Measurements from ENCODE around the gene FCMR. TPM values are rescaled to one million over a fixed set of nuclear protein-coding genes. Genes with fewer than 3 reads are reported as not detected.

The FCMR gene
- polyA plus RNA-seq, 3 donors from 2014 or later, result 255 to 454 (median 370) TPM

DNA sequence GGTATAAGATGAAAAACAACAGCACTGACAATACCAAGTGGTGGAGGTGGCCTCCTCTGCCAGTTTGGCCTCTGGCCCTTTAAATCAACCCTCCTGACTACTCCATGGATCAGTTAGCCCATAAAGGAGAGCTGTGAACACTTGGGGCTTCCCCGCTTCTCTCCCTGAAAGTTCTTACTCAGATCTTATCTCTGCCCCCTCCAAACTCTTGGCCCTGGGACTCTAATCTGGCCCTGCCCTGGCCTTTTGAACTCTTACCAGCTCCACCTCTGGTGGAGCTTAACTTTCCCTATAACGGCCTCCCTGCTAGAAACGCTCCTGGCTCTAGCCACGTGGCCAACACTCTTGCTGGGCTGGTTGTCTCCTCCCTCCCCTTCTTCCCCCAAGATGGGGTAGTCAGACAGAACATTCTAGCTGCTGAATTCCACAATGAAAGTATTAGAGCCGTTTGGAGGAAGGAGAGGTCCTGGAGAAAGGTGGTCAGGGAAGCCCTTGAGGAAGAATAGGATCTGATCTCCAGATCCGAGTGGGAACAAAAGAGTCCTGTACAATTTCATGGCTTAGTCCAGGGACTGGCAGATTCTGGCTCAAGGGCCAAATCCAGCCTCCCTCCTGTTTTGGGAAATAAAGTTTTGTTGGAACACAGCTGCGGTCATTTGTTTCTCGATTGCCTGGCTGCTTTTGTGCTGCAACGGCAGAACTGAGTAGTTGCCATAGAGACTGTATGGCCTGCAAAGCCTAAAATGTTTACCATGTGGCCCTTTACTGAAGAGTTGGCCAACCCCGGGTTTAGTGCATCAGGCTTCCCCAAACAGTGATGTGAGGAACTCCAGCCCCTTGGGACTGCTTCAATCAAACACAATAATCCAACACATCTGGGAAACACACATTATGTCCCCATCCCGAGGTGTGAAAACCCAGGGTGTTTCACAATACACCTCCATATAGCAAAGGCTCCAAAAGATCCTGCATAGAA is 34.0 kb upstream of the FCMR start:
- Mint-ChIP-seq H3K9me3 (no peaks in the 10 kb centered on the region), H3K27me3 (ENCODE audit: low read depth in 3 of 3) (peaks cover 0 to 5% (median 2%) of the 10 kb centered on the region in 3 donors), H3K4me3 (no peak overlapping the region), H3K4me1 (no peaks in the 10 kb centered on the region), H3K27ac (no peak overlapping the region), H3K36me3 (no peaks in the 10 kb centered on the region)
- DNase-seq, result no peak

DNA sequence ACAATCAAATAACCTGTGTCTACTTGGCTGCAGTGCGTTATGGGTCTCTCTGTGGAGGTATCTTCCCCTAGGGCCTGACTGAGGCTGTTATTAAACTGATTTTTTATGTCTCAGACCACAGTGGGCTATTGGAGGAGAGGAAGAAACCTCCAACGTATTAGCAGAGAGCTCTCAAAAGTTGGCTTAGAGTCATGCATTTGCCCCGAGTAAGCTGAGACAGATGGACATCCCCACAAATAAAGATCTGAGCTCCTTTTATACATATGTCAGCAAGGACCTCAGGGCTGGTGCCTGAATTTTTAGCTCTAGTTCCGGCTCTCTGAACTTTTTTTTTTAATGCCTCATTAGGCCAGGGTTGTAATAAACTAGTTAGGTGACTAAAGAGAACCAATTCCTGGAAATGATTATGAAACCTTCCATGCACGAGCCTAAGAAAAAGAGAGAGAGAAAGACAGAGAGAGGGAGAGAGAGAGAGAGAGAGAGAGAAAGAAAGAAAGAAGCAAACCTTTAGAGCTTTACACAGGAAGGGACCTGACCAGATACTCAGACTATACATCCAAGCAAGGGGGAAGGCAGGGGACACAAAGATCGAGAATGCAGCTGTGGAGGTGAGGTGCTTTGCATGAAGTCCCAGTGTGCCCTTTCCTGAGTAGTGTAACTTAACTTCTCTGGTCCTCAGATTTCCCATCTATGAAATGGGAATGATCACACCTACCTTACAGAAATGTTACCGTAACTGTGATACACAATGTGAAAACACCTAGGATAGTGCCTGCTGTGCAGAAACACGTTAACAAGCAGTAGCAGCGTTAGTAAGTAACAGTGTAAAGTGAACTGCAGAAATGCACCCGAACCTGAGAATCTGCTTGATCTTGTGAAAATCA is 33.0 kb upstream of the FCMR start:
- H3K36me3 Mint-ChIP-seq, result no peaks in the 10 kb centered on the region
- H3K9me3 Mint-ChIP-seq, result no peaks in the 10 kb centered on the region
- no peak overlapping the region for H3K27ac Mint-ChIP-seq
- no peak for DNase-seq
- no peak overlapping the region for H3K4me3 Mint-ChIP-seq
- no peaks in the 10 kb centered on the region for H3K4me1 Mint-ChIP-seq
- peaks cover 0 to 6% (median 2%) of the 10 kb centered on the region in 3 donors for H3K27me3 Mint-ChIP-seq (ENCODE audit: low read depth in 3 of 3)

DNA sequence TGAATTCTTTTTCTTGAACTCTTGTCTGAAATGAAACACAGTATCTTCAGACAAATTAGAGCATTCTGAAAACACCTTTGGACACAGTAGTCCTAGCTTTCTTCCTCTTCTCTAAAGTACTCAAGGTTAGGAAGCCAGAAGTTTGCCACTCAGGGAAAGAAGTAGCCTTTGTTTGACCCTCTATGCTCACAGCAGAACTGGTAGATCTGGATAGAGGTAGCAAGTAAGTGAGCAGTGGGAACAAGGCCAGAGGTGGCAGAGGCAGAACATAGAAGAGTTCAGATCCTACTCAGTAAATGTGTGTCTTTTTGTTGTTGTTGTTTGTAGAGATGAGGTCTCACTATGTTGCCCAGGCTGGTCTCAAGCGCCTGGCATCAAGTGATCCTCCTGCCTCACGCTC is 31.9 kb upstream of the FCMR start:
- Mint-ChIP-seq H3K36me3 (no peaks in the 10 kb centered on the region), H3K4me1 (peaks cover 0 to 4% of the 10 kb centered on the region in 2 donors), H3K9me3 (no peaks in the 10 kb centered on the region), H3K4me3 (no peak overlapping the region), H3K27me3 (ENCODE audit: low read depth in 3 of 3) (peaks cover 0 to 8% (median 3%) of the 10 kb centered on the region in 3 donors), H3K27ac (no peak overlapping the region)
- no peak for DNase-seq

- no peaks in the 10 kb centered on the region for H3K36me3 Mint-ChIP-seq
- H3K4me3 Mint-ChIP-seq, result no peak overlapping the region
- H3K4me1 Mint-ChIP-seq, result peaks cover 0 to 7% of the 10 kb centered on the region in 2 donors
- no peaks in the 10 kb centered on the region for H3K9me3 Mint-ChIP-seq
- peaks cover 0 to 10% (median 3%) of the 10 kb centered on the region in 3 donors for H3K27me3 Mint-ChIP-seq (ENCODE audit: low read depth in 3 of 3)
- DNase-seq, result no peak
- H3K27ac Mint-ChIP-seq, result no peak overlapping the region
Observed at GRCh38 chr1:206953126-206953525, 31.4 kb upstream of the FCMR start.

DNA sequence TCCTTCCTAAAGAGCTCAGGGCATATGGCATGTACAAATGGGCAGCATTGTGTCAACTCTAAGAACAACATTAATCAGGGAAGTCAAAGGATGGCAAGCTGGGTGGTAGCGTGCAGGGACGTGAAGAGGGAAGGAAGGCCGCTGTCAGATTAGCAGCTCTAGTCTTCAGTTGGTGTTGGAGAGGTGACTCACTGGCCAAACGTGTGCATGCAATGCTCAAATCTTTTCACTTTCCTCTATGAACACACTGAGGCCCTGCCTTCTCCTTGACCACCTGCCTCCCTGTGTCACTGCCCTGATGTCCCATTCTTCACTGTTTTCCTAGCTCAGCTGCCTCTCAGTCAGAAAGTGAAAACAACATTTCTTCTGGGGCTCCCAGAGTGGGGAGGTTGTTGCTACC is 30.4 kb upstream of the FCMR start:
- Mint-ChIP-seq H3K27me3 (ENCODE audit: low read depth in 3 of 3) (peaks cover 0 to 10% (median 4%) of the 10 kb centered on the region in 3 donors), H3K36me3 (no peaks in the 10 kb centered on the region), H3K9me3 (no peaks in the 10 kb centered on the region), H3K27ac (no peak overlapping the region), H3K4me1 (peaks cover 6 to 16% of the 10 kb centered on the region in 2 donors), H3K4me3 (no peak overlapping the region)
- DNase-seq, result no peak

GRCh38 chr1:206951318-206952100 is 29.8 kb upstream of the FCMR start:
- no peak overlapping the region for H3K4me3 Mint-ChIP-seq
- no peaks in the 10 kb centered on the region for H3K9me3 Mint-ChIP-seq
- no peaks in the 10 kb centered on the region for H3K36me3 Mint-ChIP-seq
- no peak for DNase-seq
- H3K4me1 Mint-ChIP-seq, result peaks cover 11 to 23% of the 10 kb centered on the region in 2 donors
- H3K27me3 Mint-ChIP-seq (ENCODE audit: low read depth in 3 of 3), result peaks cover 0 to 10% (median 7%) of the 10 kb centered on the region in 3 donors
- no peak overlapping the region for H3K27ac Mint-ChIP-seq

GRCh38 chr1:206949641-206950040 is 27.9 kb upstream of the FCMR start:
- DNase-seq, result no peak
- H3K4me1 Mint-ChIP-seq, result peaks cover 21 to 41% of the 10 kb centered on the region in 2 donors
- H3K9me3 Mint-ChIP-seq, result no peaks in the 10 kb centered on the region
- no peak overlapping the region for H3K4me3 Mint-ChIP-seq
- peaks cover 2 to 12% (median 5%) of the 10 kb centered on the region in 3 donors for H3K27me3 Mint-ChIP-seq (ENCODE audit: low read depth in 3 of 3)
- no peaks in the 10 kb centered on the region for H3K36me3 Mint-ChIP-seq
- no peak overlapping the region for H3K27ac Mint-ChIP-seq

- peaks cover 4 to 15% (median 5%) of the 10 kb centered on the region in 3 donors for H3K27me3 Mint-ChIP-seq (ENCODE audit: low read depth in 3 of 3)
- no peak overlapping the region for H3K4me3 Mint-ChIP-seq
- no peak overlapping the region for H3K27ac Mint-ChIP-seq
- peaks cover 24 to 46% of the 10 kb centered on the region in 2 donors for H3K4me1 Mint-ChIP-seq
- DNase-seq, result no peak
- H3K9me3 Mint-ChIP-seq, result no peaks in the 10 kb centered on the region
- H3K36me3 Mint-ChIP-seq, result no peaks in the 10 kb centered on the region
Observed at GRCh38 chr1:206949208-206949607, 27.5 kb upstream of the FCMR start.

DNA sequence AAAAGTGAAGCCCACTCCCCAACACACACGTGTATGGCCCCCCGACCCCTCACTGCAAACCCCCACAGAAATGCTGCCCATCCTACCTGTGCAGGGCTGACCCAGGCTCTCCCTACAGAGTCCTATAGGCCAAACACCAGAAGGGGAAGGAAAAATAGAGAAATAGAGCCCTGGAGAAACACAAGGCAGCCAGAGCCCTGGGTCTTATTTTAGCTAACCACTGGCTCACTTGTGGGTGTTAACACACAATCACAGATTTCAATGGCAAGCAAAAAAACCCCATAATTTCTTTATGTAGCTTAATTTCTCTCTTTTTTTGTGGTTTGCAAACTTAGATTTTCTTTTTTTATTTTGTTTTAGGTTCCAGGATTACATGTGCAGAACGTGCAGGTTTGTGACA is 25.5 kb upstream of the FCMR start:
- DNase-seq, result no peak
- H3K27me3 Mint-ChIP-seq (ENCODE audit: low read depth in 3 of 3), result peaks cover 6 to 20% (median 8%) of the 10 kb centered on the region in 3 donors
- H3K4me1 Mint-ChIP-seq, result peaks cover 29 to 53% of the 10 kb centered on the region in 2 donors

DNA sequence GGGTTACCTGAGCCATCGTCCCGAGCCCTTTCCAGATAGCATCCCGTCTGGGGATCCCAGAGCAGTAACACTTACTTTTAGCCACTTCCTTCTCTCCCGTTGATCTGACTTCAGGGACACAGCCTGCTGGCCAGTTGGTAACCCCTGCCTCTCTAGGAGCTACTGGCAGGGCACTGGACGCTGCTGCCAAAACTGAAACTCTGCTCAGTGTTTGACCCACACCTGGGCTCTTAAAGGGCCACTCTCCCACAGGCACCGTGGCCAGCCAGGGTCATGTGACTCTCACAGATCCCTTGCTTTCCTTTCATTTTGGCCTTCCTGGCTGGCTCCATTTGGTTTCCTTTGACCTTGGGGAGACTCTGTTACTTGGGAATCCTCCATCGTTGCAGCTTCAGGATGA is 24.5 kb upstream of the FCMR start, which contains the start of gene PIGR:
PIGR (minus strand) TSS at position 206 of the 400 bp plus-strand sequence. CDS start 5,935 bp downstream, outside the sequence.
- Mint-ChIP-seq H3K27ac (peak within 1 kb of the TSS in 2 of 6 donors; percentile 22 to 72), H3K4me3 (peak within 1 kb of the TSS in 1 of 5 donors; percentile 15), H3K4me1 (peaks cover 29 to 53% of the 10 kb centered on the region in 2 donors), H3K9me3 (no peaks in the 10 kb centered on the region), H3K36me3 (no peaks in the 10 kb centered on the region), H3K27me3 (ENCODE audit: low read depth in 3 of 3) (peaks cover 8 to 20% (median 8%) of the 10 kb centered on the region in 3 donors)
- no peak for DNase-seq

More for the DNA sequence above, 25.5 kb upstream of the FCMR start:
- Mint-ChIP-seq H3K4me3 (no peak overlapping the region), H3K36me3 (no peaks in the 10 kb centered on the region), H3K27ac (no peak overlapping the region), H3K9me3 (no peaks in the 10 kb centered on the region)

DNA sequence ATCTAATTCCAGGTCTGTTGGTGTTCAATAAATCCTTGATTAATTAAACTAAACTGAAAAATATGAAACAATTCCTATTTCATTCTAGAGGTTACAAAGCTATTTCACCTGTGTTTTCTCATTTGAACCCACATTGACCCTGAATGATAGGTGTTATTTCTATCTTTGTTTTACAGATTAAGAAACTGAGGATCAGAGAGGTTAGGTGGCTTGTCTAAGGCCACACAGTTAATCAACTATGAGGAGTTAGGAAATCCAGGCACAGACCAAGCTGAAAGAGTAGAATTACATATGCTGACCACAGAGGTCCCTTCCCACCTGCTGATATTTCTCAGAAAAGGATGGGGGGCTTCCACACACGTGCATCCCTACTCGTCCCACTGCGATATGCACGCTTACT is 24.0 kb upstream of the FCMR start:
- Mint-ChIP-seq H3K36me3 (no peaks in the 10 kb centered on the region), H3K4me3 (no peak overlapping the region), H3K27me3 (ENCODE audit: low read depth in 3 of 3) (peaks cover 8 to 20% (median 13%) of the 10 kb centered on the region in 3 donors), H3K9me3 (no peaks in the 10 kb centered on the region), H3K4me1 (peaks cover 29 to 53% of the 10 kb centered on the region in 2 donors), H3K27ac (no peak overlapping the region)
- DNase-seq, result no peak

DNA sequence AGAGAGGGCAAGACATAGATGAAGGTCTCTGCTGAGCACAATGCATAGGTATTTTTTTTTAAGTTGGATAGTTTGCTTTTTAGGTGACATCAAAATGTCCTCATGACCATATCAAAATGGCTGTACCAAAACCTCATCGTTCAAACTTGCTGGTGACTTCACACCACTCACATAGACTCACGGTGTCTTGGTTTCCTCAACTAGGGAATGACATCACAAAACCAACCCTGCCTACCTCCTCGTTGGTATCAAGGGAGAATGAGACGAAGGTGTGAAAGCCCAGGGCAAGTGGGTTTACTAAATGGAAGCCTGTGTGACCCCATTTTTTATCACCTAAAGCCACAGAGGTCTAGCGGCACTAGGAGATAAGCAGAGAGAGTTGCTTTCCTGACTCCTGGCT is 23.0 kb upstream of the FCMR start:
- peak; percentile 67 to 73 (median 72) for DNase-seq
- Mint-ChIP-seq H3K27me3 (ENCODE audit: low read depth in 3 of 3) (peaks cover 8 to 20% (median 20%) of the 10 kb centered on the region in 3 donors), H3K4me3 (peak overlapping the region; percentile 44 to 61 (median 59)), H3K4me1 (peaks cover 29 to 53% of the 10 kb centered on the region in 2 donors), H3K36me3 (no peaks in the 10 kb centered on the region), H3K27ac (peak overlapping the region in 5 of 6 donors; percentile 72 to 91 (median 79)), H3K9me3 (no peaks in the 10 kb centered on the region)
